GM19372 (cell line): ENCODE data around the gene AARS2.

Source experiments
- ATAC-seq: cut with Tn5 transposase; IDR thresholded peaks from one replicate; pipeline ENCODE4 v1.9.1; 2021; ENCODE audit warnings: mild to moderate bottlenecking, low read depth, moderate library complexity; ENCODE audit not compliant: unreplicated experiment

The AARS2 gene

DNA sequence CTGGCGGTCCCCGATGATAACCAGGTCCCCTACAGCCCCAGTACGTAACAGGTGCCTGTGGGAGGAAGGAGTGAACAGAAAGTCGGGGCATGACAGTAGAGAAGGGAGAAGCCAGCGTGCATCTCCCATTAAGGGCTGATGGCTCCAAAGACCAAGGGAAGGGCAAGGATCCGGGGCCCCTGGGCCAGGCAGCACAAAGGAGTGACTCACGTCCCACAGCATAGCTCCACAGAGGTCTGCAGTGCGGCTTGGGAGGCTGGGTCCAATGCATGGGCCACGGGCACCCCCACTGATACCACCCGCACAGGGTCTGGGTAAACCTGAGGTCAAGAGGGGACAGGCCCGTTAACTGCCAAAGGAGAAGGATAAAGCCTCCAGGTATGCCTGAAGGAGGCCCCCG is 10.3 kb downstream of the AARS2 start:
- ATAC-seq: no peak

DNA sequence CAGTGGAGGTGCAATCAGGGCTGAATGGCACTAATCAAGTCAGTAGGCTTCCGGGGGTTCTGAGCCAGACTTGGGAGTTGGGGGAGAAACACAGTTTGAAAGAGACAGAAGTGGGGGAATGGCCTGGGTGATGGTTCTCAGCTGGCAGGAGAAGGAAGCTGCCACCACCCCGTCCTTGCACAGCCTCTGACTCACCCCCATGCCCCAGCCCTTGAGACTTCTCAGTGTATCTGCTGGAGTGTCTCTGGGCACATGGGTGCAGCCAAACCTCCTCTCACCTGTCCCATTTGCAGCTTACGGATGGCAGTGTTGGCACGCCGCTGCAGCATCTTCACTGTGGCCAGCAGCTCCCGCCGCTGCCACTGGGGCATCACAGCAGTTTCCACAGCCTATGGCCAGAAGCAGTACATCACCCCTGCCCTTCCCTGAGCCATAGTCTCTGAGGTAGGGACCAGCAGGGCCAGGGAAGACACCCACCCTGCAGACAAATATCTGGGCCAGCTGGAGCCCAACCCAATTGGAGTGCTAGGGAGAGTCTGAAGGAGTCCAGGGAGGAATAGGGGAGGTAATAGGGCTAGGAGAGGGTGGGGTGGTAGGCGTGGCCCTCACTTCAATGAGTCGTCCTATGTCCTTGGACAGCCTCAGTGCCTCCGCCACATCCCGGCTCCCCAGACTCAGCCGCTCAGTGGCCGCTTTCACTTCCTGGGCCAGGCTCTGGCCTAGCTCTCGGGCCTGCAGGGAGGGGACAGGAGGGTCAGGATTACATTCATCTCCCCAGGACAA is 11.2 kb downstream of the AARS2 start:
- no peak for ATAC-seq

DNA sequence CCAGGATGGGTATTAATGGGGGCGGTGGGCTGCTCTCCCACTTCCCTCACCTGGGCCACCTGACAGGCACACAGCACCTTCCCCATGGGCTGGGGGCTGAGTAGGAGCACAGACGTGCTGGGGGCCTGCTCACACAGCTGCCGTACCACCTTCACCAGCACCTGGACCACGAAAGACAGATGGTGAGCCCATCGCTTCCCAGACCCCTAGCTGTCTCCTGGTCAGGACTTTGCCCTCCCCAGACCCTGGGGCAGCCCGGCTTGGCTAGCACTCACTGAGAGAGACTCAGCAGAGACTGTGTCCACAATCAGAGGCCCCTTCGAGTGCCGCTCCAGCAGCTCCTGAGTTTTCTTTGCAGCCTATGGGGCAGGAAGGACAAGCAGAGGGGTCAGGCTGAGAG is 12.0 kb downstream of the AARS2 start:
- no peak for ATAC-seq

DNA sequence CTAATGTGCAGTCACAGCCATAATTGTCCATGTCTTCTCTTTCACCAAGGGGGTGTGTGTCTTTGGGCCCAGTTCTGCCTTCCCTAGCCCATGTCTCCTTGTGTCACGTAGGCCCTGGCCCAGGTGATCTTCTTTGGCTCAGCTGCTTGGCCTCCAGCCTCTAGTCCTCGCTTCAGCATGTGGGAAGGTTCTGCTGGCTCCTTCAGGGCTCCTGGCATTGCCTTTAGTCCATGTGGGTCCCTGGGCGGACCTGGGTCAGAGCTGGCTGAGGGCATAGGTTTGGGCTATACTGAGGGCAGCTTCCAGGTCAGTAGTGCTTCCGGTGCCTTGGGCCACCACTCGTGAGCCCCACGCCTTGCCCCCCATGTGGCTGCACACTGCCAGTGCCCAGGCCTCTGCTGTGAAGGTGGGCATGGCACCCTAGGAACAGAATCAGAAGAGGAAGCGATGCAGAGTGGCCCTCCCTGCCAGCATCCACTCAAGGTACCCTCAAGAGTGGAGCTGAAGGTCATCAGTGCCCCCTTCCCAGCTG is 12.8 kb downstream of the AARS2 start:
- no peak for ATAC-seq

DNA sequence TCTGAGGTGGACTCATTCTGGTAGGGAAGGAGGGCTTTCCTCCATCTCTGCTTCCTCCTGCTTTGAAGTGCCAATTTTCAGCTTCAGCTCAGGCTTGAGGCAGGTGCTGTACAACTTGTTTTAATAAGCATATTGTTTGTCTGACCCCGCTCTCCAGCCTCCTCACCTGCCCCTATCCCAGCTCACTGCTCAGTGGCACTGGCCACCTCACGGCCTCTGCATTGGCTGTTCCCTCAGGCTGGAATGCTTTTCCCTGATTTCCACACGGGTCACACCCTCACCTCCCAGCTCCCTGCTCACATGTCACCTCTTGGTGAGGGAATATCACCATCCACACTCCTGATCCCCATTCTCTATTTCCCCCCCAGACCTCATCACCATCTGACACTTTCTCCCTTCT is 14.3 kb downstream of the AARS2 start:
- ATAC-seq: no peak

DNA sequence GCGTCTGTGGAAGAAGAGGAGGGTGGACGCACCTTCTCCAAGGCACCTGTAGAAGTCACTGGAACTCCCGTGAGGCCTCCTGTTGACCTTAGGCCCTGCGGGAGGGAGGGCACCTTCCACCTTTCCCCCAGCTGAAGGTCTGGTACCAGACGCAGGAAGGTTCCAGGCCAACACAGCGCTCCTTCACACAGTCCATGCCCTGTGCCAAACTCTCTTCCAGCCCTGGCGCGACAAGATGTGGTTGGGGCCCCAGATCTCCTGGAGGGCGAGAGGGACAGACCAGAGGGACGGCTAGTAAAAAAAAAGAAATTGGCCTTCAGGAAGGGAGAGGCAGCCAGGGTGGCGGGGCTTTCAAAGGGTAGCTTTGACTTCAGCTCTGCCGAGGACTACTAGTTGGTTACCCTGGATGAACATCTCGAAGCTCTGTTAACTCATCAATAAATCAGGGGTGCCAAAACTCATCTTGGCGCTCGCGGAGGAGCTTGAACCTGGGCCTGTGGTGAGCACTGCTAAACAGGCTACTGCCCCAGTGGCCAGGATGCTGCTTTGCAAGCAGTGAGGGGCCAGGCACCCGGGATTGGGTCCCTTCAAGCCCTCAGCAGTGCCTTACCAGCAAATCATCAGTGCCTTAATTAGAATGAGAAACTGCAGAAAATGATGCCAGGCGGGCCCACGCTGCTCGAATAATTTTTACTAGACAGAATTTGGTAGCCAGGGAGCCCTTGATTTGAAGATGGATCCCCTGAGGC is 14.9 kb downstream of the AARS2 start:
- ATAC-seq: no peak

DNA sequence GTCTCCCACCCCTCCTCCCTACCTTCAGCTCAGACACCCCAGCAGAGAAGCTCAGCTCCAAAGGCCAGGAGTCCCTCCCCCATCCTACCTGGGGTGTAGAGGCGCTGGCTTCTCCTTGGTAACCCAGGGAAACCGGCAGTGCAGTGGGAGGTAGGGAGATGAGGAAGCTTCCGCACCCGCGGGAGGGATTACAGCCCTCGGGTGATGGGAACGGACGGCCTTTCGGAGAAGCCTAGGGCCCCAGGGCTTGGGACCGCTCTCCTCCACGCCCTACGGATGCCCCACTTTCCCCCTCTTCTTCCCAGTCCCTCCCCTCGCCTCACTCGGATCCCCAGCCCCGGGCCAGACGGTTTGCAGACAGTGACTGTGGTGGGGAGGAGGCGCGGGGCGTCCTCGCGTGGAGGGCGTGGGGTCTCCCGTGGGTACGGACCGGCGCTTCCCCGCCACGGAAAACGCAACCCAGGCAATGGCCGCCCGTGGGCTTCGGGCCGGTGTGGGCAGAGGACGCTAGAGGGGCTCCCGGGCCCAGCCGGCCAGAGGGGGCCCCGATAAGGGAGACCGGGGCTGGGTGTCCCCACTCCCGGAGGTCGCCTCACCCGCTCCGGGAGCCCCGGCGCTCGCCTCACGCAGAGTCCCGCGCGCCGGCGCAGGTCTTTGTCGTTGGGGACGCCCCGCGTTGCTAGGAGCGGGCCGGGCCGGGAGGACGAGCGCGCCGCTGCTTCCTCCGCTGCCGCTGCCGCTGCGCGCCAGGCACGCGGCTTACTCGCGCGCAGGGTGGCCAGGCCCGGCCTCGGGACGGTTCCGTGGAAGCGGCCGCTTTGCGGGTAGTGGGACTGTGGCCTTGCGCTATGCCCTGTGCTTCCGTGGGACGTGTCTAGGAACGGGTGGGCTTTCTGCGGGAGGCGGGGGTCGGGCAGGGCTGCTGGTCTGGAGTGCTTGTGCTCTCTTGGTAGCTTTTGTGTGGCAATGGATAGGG is 15.8 kb downstream of the AARS2 start:
- no peak for ATAC-seq

DNA sequence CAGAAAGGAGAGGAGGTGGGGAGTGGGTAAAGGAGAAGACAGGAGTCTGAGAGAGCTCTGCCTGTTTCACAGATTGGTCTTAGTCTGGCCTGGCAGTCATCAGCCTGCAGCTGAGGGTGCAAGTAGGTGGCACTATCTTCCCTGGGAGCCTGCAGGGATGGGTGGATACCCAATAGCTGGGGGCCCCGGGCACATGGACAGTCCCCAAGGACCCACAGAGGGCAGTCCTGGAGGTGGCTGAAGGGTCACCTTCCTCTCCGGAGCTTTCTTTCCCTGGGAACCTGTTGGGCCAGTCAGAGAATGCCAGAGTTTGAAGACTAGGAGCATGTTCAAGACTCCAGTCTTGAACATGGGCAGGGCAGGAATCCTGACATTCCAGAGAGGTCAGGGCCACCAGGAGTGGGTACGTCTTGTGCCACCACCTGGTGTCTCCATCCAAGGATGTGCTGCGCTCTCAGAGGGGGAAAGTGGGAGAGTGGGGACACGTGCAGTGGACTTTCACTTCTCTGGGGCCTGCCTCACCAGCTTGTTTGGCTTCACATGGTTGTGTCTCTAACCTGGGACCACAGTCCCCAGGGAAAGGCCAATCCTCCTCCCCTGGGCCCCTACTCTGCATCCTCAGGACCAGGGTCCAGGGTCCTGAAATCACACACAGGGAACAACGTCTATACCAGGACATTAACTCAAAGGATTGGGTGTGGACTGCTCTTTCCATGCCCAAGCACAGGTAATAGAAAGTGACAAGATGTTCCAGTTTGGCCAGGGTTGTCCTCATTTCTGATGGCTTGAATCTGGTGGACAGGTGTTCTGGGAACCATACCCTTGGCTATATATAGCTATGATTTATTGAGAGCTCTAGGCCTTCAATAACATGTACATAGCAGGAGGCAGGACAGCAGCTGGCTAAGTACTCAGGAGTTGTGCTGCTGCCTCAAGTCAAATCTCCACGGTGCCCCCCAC is 18.0 kb downstream of the AARS2 start:
- no peak for ATAC-seq

DNA sequence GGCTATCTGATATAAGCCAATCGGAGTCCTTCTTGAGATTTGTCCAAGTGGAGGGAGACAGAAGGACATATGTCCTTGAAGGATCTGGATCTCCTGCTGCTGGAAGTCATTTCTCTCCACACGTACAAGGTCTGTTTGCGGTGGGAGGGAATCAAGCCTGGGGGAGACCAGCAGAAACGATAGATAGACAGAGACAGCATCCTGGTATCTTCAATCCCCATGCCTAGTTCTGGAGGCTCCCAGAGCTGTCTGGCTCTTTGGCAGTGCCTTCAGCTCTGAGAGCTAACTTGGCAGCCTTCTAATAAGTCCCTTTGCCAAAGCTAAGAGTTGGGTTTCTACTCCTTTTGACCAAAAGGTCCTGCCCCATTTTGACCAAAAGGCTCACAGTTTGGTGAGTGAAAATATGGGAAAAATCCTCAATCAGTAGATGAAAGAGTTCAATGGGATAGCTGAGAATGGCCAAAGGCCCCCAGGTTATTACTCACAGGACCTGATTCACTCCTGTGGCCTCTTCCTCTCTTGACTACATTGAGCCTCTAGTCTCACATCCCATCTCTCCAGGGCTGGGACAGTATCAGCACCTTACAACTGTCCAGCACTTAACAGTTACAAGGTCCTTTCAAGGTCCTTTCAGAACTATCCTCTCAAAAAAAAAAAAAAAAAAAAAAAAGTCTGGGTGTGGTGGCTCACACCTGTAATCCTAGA is 20.3 kb downstream of the AARS2 start:
- no peak for ATAC-seq

DNA sequence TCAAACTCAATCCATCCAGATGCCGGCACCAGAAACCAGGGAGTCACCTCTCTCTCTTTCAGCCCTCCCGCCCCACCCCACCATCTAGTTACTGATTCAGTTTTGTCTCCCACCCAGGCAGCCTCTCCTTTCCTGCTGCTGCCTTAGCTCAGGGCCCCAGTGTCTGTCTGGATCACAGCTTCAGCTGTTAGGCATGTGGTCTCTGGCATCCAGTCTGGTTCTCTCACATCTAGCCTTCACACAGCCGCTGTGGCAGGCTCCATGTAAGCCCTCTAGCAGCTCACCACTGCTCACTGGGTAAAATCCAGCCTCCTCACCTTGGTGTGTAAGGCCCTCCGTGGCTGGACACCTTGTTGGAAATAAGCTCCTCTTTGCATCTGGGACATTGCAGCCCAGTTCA is 21.3 kb downstream of the AARS2 start:
- ATAC-seq: no peak

DNA sequence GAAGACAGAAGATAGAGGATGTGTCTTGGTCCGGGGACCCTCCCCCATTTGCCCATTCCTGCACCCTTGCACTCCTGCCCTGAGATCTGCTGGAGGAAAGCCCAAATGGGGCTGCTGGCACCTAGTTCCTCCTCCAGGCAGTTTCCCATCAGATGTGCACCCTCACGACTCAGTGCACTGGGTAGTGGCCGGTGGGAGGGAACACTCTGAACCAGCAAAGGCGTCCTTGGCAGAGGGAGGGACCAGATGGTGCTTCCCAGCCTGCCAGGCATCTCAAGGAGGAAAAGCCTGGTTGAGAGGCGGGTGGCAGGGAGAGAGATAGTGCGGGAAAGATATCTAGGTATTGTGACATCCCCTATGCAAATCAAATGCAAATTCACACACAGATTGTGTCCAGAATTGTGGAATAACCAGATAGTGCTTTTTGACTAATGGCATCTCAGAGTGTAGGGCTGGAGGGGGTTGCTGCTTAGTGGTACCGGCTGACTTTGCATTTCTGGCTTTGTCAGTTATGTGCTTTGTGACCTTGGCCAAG is 23.4 kb downstream of the AARS2 start:
- no peak for ATAC-seq

DNA sequence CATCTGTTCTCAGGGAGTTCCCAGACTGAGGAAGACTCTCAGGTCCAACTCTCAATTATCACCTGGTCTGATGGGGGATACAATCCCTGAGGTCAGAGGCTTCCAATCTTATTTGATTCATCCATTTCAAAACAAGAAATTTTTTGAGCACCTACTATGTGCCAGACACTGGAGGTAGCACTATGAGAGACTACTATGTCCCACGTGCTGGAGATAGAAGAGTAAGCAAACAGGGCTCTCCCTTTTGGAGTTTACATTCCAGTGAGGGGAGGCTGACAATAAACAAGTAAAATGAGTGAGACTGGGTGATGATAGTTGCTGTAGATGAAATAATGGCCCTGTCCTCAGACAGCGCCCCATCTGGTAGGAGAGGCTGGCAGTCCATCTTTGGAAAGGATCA is 26.4 kb downstream of the AARS2 start:
- ATAC-seq: no peak

DNA sequence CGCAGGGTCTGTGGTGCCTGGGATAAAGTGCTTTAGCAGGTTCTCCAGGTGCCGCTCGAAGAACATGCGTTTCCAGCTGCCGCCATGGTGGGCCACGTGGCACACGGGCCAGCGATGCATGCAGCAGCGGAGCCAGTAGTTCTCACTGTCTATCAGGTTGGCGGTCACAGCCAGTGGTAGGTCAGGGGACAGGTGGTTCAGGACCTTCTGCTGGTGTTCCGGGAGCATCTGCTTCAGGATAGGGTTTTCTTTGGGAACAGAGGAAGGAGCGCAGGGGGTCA is 26.9 kb downstream of the AARS2 start:
- no peak for ATAC-seq

DNA sequence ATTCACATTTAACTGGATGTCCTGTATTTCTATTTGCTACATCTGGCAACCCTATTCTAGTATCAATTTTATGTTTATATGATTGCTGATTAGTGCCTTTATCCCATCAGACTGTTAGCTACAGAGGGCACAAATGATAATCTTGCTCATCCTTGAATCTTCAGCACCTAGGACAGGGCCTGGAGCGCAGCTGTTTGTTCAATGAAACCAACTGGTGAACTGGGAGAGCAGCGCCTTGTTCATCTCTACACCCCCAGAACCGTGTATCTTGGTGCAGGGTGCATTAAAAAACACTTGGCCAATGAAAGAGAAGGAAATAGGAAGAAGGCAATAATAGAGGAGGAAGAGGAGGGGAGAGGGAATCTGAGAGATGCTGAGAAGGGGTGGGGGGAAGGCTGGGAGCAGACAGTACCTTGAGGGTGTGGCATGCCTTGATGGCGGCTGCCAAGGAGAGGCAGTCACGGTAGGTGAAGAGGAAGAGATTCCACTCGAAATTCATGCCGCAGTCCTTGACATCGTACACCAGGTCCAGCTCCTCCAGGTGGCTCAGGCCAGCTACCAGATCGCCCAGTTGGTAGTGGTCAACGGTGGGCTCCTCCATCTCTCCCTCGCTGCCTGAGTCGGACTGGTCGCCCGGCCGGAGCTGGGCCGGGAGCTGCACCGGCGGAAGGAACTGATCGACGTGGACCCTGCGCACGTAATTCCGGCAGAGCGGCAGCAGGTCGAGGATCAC is 27.4 kb downstream of the AARS2 start:
- ATAC-seq: no peak

DNA sequence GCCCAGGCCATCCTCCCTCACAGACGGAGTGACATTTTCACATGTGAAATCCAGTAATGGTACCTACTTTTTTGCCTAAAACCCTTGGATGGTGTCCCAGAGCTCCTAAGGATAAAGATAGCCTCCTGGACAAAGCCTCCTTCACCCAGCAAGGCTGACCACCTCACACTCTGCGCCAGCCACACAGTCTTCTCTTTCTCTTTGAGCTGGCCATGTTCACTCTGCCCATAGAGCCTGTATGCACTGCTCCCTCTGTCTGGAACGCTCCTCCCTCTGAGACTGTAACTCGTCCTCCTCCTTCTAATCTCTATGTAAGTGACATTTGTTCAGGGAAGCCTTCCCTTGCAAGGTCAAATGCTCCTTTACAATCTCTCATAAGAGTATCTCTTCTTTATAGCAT is 28.3 kb downstream of the AARS2 start:
- ATAC-seq: no peak

DNA sequence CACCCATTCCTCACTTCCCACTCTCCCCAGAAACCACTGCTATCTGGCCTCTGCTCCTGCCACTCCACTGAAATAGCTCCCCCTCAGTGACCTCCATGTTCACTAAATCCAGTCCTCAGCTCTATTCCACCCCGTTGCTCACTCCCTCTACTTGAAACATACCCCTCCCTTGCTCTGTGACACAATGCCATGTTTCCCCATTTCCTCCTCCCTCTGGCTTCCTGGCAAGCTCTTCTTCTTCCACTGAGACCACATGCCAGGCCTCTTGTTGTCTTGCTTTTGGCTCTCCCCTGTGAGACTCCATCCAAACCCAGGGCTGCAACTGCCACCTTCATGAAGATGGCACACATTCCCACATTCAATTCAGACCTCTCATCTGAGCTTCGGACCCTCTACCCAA is 29.0 kb downstream of the AARS2 start:
- no peak for ATAC-seq

DNA sequence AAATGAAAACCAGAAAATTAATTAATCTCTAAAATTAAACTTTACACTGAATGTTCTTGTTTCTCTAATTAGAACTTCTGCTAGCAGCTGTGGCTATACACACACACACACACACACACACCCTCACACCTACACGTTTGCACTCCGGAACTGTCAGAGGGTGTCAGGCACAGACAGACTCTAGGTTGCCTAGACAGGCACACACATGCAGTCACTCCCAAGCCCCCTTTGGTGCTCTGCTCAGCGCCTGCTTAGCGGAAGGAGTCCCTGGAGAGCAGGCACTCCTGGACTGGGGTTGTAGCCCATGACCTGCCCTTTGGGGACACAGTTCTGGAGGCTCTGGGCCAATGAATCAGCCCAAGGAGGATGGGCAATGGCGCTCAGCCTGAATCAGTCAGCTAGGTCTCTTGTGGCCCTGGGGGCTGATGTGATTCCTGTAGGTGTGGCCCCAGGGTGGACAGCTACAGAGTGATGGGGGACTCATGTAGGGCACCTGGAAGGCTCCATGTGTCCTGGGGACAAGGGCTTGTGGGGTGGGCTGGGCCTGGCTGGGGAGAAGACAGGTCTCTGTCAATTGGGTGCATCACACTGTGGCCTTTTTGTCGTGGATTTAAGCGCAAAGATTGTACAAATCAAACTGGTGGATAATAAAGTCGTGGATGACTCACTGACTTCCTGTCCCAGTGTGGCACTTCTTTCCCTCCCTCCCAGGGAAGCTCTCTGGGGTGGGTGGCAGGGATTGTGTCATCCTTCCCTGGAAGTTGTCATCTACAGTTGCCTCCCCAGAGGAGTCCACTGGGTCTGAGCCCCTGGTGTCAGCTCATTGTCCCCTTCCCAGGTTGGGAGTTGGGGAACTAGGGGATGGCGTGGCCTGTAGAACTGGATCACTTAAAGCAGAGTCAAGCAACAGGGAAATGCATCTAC is 34.1 kb downstream of the AARS2 start:
- ATAC-seq: no peak
